Measurements from ENCODE around the gene TXNIP. TPM values are rescaled to one million over a fixed set of nuclear protein-coding genes. Genes with fewer than 3 reads are reported as not detected.

TXNIP gene
- total RNA-seq, 1 donor from 2014 or later, result 456 TPM

GRCh38 chr1:145947551-145947950, 48.8 kb downstream of the TXNIP start:
- intact Hi-C loops (cut with micrococcal nuclease), result no loop called here

DNA sequence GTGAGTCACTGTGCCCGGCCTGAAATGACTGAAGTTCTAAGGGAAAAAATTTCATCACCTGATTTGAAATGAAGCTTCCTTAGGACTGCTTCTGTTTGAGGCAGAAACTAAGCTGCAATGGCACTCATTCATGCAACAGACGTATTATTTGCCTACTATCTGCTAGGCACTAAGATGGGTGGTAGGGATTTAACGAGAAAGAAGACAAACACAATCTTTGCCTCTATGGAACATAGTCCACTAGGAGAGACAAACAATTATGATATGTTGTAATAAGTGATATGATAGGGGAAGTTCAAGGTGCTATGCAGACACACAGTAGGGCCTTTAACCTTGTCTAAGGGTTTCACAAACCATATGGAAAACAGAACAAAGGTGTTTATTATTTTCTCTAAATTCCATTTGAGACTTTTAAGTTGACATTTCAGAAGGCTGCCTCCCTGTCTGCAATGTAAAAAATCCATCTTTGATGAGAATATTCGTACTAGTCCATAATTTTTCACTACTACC, 49.8 kb downstream of the TXNIP start:
- intact Hi-C loops (cut with micrococcal nuclease), result no loop called here

GRCh38 chr1:145944532-145944931, 51.8 kb downstream of the TXNIP start:
- intact Hi-C loops (cut with micrococcal nuclease), result no loop called here

DNA sequence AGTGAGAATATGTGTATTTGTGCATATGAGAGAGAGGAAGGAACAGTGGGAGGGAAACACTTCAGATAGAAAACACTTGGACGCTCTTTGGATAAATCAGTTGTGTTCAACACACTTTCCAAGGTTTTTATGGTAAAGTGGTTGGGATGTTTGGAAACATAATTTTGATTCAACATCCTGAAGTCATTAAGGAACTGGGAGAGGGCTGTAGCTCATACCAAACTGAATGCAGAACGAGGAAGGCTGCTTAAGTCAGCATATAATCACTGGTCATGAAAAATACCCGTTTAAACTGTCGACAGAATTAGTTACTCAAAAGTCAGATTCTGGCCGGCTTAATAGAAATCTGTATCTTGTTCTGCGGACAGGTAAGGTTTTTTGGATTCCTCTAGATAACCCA, 53.5 kb downstream of the TXNIP start:
- intact Hi-C loops (cut with micrococcal nuclease), result no loop called here

Other genes with a start within 250 kb of the TXNIP start
- 18.1 and 19.9 TPM in 2 replicates for gene RNF115, start 172.5 kb downstream of the TXNIP start, total RNA-seq
- gene POLR3C, start 172.4 kb downstream of the TXNIP start, total RNA-seq, result 32.8 and 35.3 TPM in 2 replicates
- gene NUDT17, start 150.9 kb downstream of the TXNIP start, total RNA-seq, result 2.9 and 3.6 TPM in 2 replicates
- gene PIAS3, start 137.5 kb downstream of the TXNIP start, total RNA-seq, result 25.5 and 27.3 TPM in 2 replicates
- gene ANKRD35, start 110.7 kb downstream of the TXNIP start, total RNA-seq, result 0.83 and 0.88 TPM in 2 replicates
- 1.6 and 1.7 TPM in 2 replicates for gene ITGA10, start 86.5 kb downstream of the TXNIP start, total RNA-seq
- 30.9 and 37.5 TPM in 2 replicates for gene PEX11B, start 77.9 kb downstream of the TXNIP start, total RNA-seq
- 196 and 197 TPM in 2 replicates for gene RBM8A, start 69.1 kb downstream of the TXNIP start, total RNA-seq
- 38.9 and 39.0 TPM in 2 replicates for gene LIX1L, start 38.6 kb downstream of the TXNIP start, total RNA-seq
- 1.2 and 2.3 TPM in 2 replicates for gene ANKRD34A, start 32.0 kb downstream of the TXNIP start, total RNA-seq
- 17.8 and 21.0 TPM in 2 replicates for gene POLR3GL, start 31.9 kb downstream of the TXNIP start, total RNA-seq
- gene HJV, start 25.2 kb upstream of the TXNIP start, total RNA-seq, result not detected in 2 replicates
- gene NBPF10, start 148.2 kb upstream of the TXNIP start, total RNA-seq, result 5.8 and 6.3 TPM in 2 replicates
- 50.8 and 52.4 TPM in 2 replicates for gene NOTCH2NLA, start 232.4 kb upstream of the TXNIP start, total RNA-seq